ENCODE measurements around the gene CEACAM21. TPM values are rescaled to one million over a fixed set of nuclear protein-coding genes. Genes with fewer than 3 reads are reported as not detected.

Gene CEACAM21
- total RNA-seq, 1 experiment from 2014 or later = 0.35 TPM

Other genes with a start within 250 kb of the CEACAM21 start
- 10.4 to 11.8 TPM (median 11.0 TPM) in 3 replicates for gene TGFB1, start 222.2 kb upstream of the CEACAM21 start, total RNA-seq (2021)
- gene B9D2, start 212.0 kb upstream of the CEACAM21 start, total RNA-seq (2021) = 4.5 to 6.3 TPM (median 4.7 TPM) in 3 replicates
- gene TMEM91, start 199.6 kb upstream of the CEACAM21 start, total RNA-seq (2021) = 5.3 to 6.0 TPM (median 5.3 TPM) in 3 replicates
- 56.4 to 60.3 TPM (median 56.6 TPM) in 3 replicates for gene EXOSC5, start 178.8 kb upstream of the CEACAM21 start, total RNA-seq (2021)
- 18.8 to 34.8 TPM (median 32.6 TPM) in 3 replicates for gene BCKDHA, start 178.3 kb upstream of the CEACAM21 start, total RNA-seq (2021)
- 0.96 to 2.3 TPM (median 1.2 TPM) in 3 replicates for gene B3GNT8, start 148.8 kb upstream of the CEACAM21 start, total RNA-seq (2021)
- gene DMAC2, start 136.3 kb upstream of the CEACAM21 start, total RNA-seq (2021) = 77.6 to 85.6 TPM (median 82.6 TPM) in 3 replicates
- gene ERICH4, start 133.0 kb upstream of the CEACAM21 start, total RNA-seq (2021) = 0.24 TPM in 1 of 3 replicates, not detected in the others
- not detected in 3 replicates for gene CEACAM4, start 50.9 kb downstream of the CEACAM21 start, total RNA-seq (2021)
- gene CEACAM7, start 112.1 kb downstream of the CEACAM21 start, total RNA-seq (2021) = 0.15 to 0.21 TPM (median 0.18 TPM) in 3 replicates
- gene CEACAM5, start 132.5 kb downstream of the CEACAM21 start, total RNA-seq (2021) = 0.23 to 1.3 TPM (median 0.46 TPM) in 3 replicates
- gene CEACAM6, start 179.4 kb downstream of the CEACAM21 start, total RNA-seq (2021) = 0.37 to 0.53 TPM (median 0.41 TPM) in 3 replicates
- not detected in 3 replicates for gene CEACAM3, start 220.4 kb downstream of the CEACAM21 start, total RNA-seq (2021)

Measured in WTC11 (cell line).